SH-SY5Y (cell line): ENCODE results near the gene AGBL3.

ENCODE experiments used
- GATA2 ChIP-seq: IDR thresholded peaks from 2 replicates; pipeline ENCODE4 v1.6.1; 2011; ENCODE audit warnings: mild to moderate bottlenecking, low read depth, low read length
- GATA3 ChIP-seq: IDR thresholded peaks from 2 replicates; pipeline ENCODE4 v1.6.1; 2011; ENCODE audit warnings: low read depth, mild to moderate bottlenecking, low read length, moderate library complexity

DNA sequence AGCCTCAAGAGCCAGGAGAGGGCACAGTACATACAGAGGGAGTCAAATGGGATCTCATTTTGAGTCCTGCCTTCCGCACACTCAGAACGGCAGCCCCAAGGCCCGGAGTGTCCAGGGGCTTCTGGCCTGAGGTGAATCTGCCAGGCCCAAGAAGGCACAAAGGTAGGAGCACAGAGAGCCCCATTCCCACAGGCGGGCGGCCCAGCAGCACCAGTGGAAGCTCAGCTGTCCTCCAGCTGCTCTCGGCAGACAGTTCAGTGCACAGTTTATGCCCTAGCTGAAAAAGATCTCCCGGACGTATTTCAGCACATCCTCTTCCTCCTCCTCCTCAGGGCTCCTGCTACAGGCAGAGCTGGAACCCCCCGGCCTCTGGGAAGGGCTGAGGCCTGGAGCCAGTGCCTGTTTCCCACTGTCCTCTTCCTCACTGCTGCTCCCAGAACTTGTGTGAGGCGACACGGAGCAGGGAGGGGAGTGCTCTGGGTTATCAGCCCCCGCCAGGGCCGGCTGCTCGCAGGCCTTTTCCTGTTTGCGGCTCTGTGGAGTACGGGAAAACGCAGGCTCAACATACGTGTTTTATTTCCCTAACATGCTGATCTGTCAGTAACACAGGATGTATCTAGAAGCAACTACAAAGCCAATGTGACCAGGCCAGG is 180.2 kb downstream of the AGBL3 start:
- TF ChIP-seq GATA3 (no peak), GATA2 (no peak)
